ENCODE data around the gene ABAT. TPM values are rescaled to one million over a fixed set of nuclear protein-coding genes. Genes with fewer than 3 reads are reported as not detected.
A peak's percentile ranks its signal among the peaks of the same experiment; 100 is the strongest.

ABAT gene
- total and polyA plus RNA-seq, 10 of the 15 experiments (the other 5 are each of a cell fraction or from before 2014, with no cell fraction given): 1.0 to 10.6 (median 1.9) TPM

DNA sequence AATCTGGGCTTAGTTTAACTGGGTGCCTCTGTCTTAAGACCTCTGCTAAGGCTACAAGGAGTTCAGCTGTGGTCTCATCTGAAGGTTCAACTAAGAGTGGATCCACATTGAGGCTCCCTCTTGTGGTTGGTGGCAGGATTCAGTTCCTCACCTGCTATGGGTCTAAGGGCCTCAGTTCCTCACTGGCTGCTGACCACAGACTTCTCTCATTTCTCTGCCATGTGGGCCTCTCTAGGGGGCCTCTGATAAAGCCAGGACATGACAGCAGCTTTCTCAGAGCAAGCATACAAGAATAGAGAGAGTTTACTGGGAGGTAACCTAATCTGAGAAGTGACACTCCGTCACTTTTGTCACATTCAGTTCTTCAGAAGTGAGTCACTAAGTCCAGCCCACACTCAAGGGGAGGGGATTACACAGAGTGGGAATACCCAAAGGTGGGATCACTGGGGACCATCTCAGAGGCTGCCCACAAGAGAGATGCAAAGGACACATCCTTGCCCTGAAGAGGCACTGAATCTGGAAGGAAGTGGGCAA, 19.2 kb upstream of the ABAT start (continued):
- TF ChIP-seq STAT3 (IDR thresholded peaks at IDR 0.05; ENCODE audit: low read depth, low read length) (no peak), RELA (IDR thresholded peaks at IDR 0.05; ENCODE audit: borderline replicate concordance, partially characterized antibody) (no peak), ZBED1 (IDR thresholded peaks at IDR 0.05; ENCODE audit: borderline replicate concordance) (no peak), ZNF384 (IDR thresholded peaks at IDR 0.05; ENCODE audit: borderline replicate concordance, low read depth, low read length) (no peak), RAD21 (IDR thresholded peaks at IDR 0.05; ENCODE audit: insufficient read depth, low read depth, low read length) (peak; percentile 13; the same call in 1 of the 2 replicates), GABPA (IDR thresholded peaks at IDR 0.05; ENCODE audit: low read depth) (no peak), RCOR1 (conservative IDR thresholded peaks at IDR 0.05; ENCODE audit: low read depth, low read length) (no peak), ZNF217 (IDR thresholded peaks at IDR 0.05) (no peak), GATAD2B (conservative IDR thresholded peaks at IDR 0.05; ENCODE audit: low read depth) (no peak), ETV6 (conservative IDR thresholded peaks at IDR 0.05 in 1 of 2, IDR thresholded peaks at IDR 0.05 in 1 of 2; ENCODE audit: borderline replicate concordance in 1 of 2, low read depth in 1 of 2) (peak in 1 of 2 experiments; percentile 26; a peak in 1 of 4 replicates), RFX5 (IDR thresholded peaks at IDR 0.05; ENCODE audit: low read depth, low read length) (no peak), RUNX3 (IDR thresholded peaks at IDR 0.05; ENCODE audit: low read length) (peak; percentile 95), HCFC1 (IDR thresholded peaks at IDR 0.05; ENCODE audit: low read length) (no peak), RAD51 (IDR thresholded peaks at IDR 0.05) (no peak), TCF12 (IDR thresholded peaks at IDR 0.05; ENCODE audit: low read depth, low read length) (peak; percentile 58; the same call in 1 of the 2 replicates), SRF (IDR thresholded peaks at IDR 0.05; ENCODE audit: low read depth in 2 of 2, low read length in 2 of 2) (no peak), MTA2 (IDR thresholded peaks at IDR 0.05; ENCODE audit: low read depth) (no peak), KLF5 (IDR thresholded peaks at IDR 0.05; ENCODE audit: partially characterized antibody) (no peak)
- TF ChIP-seq, protein P1, sequence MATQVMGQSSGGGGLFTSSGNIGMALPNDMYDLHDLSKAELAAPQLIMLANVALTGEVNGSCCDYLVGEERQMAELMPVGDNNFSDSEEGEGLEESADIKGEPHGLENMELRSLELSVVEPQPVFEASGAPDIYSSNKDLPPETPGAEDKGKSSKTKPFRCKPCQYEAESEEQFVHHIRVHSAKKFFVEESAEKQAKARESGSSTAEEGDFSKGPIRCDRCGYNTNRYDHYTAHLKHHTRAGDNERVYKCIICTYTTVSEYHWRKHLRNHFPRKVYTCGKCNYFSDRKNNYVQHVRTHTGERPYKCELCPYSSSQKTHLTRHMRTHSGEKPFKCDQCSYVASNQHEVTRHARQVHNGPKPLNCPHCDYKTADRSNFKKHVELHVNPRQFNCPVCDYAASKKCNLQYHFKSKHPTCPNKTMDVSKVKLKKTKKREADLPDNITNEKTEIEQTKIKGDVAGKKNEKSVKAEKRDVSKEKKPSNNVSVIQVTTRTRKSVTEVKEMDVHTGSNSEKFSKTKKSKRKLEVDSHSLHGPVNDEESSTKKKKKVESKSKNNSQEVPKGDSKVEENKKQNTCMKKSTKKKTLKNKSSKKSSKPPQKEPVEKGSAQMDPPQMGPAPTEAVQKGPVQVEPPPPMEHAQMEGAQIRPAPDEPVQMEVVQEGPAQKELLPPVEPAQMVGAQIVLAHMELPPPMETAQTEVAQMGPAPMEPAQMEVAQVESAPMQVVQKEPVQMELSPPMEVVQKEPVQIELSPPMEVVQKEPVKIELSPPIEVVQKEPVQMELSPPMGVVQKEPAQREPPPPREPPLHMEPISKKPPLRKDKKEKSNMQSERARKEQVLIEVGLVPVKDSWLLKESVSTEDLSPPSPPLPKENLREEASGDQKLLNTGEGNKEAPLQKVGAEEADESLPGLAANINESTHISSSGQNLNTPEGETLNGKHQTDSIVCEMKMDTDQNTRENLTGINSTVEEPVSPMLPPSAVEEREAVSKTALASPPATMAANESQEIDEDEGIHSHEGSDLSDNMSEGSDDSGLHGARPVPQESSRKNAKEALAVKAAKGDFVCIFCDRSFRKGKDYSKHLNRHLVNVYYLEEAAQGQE (IDR thresholded peaks at IDR 0.05; ENCODE audit: low read depth, low read length): no peak
- TF ChIP-seq, protein P2, sequence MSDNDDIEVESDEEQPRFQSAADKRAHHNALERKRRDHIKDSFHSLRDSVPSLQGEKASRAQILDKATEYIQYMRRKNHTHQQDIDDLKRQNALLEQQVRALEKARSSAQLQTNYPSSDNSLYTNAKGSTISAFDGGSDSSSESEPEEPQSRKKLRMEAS (IDR thresholded peaks at IDR 0.05; ENCODE audit: low read depth, low read length): no peak
- TF ChIP-seq, protein P3, sequence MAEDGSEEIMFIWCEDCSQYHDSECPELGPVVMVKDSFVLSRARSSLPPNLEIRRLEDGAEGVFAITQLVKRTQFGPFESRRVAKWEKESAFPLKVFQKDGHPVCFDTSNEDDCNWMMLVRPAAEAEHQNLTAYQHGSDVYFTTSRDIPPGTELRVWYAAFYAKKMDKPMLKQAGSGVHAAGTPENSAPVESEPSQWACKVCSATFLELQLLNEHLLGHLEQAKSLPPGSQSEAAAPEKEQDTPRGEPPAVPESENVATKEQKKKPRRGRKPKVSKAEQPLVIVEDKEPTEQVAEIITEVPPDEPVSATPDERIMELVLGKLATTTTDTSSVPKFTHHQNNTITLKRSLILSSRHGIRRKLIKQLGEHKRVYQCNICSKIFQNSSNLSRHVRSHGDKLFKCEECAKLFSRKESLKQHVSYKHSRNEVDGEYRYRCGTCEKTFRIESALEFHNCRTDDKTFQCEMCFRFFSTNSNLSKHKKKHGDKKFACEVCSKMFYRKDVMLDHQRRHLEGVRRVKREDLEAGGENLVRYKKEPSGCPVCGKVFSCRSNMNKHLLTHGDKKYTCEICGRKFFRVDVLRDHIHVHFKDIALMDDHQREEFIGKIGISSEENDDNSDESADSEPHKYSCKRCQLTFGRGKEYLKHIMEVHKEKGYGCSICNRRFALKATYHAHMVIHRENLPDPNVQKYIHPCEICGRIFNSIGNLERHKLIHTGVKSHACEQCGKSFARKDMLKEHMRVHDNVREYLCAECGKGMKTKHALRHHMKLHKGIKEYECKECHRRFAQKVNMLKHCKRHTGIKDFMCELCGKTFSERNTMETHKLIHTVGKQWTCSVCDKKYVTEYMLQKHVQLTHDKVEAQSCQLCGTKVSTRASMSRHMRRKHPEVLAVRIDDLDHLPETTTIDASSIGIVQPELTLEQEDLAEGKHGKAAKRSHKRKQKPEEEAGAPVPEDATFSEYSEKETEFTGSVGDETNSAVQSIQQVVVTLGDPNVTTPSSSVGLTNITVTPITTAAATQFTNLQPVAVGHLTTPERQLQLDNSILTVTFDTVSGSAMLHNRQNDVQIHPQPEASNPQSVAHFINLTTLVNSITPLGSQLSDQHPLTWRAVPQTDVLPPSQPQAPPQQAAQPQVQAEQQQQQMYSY (CRISPR knock-in tag; IDR thresholded peaks at IDR 0.05): no peak

Data from GM12878 (cell line).